ENCODE data around the gene PPP4C.

DNA sequence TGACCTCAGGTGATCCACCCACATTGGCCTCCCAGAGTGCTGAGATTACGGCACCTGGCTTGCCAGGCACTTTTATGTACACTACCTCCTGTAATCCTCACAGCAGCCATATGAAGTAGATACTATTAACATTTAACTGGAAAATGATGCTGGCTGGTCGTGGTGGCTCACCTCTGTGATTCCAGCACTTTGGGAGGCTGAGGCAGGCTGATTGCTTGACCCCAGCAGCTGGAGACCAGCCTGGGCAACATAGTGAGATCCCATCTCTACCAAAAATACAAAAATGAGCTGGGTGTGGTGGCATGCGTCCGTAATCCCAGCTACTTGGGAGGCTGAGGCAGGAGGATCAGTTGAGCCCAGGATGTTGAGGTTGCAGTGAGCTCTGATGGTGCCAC is 49.2 kb downstream of the PPP4C start:
- TF ChIP-seq, protein P1, sequence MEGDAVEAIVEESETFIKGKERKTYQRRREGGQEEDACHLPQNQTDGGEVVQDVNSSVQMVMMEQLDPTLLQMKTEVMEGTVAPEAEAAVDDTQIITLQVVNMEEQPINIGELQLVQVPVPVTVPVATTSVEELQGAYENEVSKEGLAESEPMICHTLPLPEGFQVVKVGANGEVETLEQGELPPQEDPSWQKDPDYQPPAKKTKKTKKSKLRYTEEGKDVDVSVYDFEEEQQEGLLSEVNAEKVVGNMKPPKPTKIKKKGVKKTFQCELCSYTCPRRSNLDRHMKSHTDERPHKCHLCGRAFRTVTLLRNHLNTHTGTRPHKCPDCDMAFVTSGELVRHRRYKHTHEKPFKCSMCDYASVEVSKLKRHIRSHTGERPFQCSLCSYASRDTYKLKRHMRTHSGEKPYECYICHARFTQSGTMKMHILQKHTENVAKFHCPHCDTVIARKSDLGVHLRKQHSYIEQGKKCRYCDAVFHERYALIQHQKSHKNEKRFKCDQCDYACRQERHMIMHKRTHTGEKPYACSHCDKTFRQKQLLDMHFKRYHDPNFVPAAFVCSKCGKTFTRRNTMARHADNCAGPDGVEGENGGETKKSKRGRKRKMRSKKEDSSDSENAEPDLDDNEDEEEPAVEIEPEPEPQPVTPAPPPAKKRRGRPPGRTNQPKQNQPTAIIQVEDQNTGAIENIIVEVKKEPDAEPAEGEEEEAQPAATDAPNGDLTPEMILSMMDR (IDR thresholded peaks at IDR 0.05; ENCODE audit: low read depth, low read length), result no peak
- TF ChIP-seq EZH2phosphoT487 (IDR thresholded peaks at IDR 0.05; ENCODE audit: low read depth), result no peak
